HCT116 (cell line): ENCODE results near the gene MIDN. TPM values are rescaled to one million over a fixed set of nuclear protein-coding genes. Genes with fewer than 3 reads are reported as not detected.
A peak's percentile ranks its signal among the peaks of the same experiment; 100 is the strongest.

Experiments used
- ATAC-seq: fragments of 200-7000 bp; cut with Tn5 transposase; 2 replicates; pipeline ENCODE4 v1.9.1; 2020; ENCODE audit warnings: mild to moderate bottlenecking, moderate library complexity
- BruUV-seq: library from RNA; stranded (reverse); fragments of 400-500 nt; replicated peaks from 2 replicates; lab custom pipeline; 2021; lab: Mats Ljungman, UMichigan
- CTCF ChIA-PET: fragments of 300-600 bp; sonication (Branson Sonifier 250); formaldehyde crosslinking; loops from one replicate; lab custom pipeline; 2021; ENCODE audit warnings: antibody characterized with exemption; lab: Charles Lee
- POLR2A ChIA-PET: fragments of 300-600, 350-600 bp; sonication (Branson Sonifier 250); formaldehyde crosslinking; loops from one replicate; lab custom pipeline; 2021; ENCODE audit warnings: antibody characterized with exemption; lab: Charles Lee
- RAD21 ChIA-PET, 2 experiments: fragments of 300-600 bp; sonication (Branson Sonifier 250); formaldehyde crosslinking; loops; one replicate each; lab custom pipeline; 2023; ENCODE audit warnings: low total read pairs in 2 of 2; ENCODE audit not compliant: uncharacterized antibody in 2 of 2, unreplicated experiment in 2 of 2, low non-redundant PET in 1 of 2; lab: Charles Lee
- DNase-seq: peaks from one replicate; pipeline ENCODE4 v3.0.0-alpha.2; 2010; ENCODE audit warnings: low read depth, low spot score
- H2AFZ ChIP-seq: fragments of 200-600 bp; shearing (Covaris generic), sonication (generic); 2 replicates; pipeline ENCODE4 v1.6.1; 2017; ENCODE audit warnings: low read depth, mixed run types, mixed read lengths, antibody characterized with exemption, low read length; ENCODE audit not compliant: poor library complexity, severe bottlenecking
- H3K27ac ChIP-seq: 2 replicates; pipeline ENCODE4 v1.5.1; 2012; ENCODE audit warnings: low read depth, low read length
- H3K27me3 ChIP-seq: fragments of 200-600 bp; sonication (generic); 2 replicates; pipeline ENCODE4 v1.6.1; 2016; ENCODE audit warnings: mixed run types, low read length, mixed read lengths; ENCODE audit not compliant: insufficient read depth
- H3K36me3 ChIP-seq, 2 experiments: fragments of 200-500 bp in 1 of 2; fragments of 200-600 bp in 1 of 2; sonication (Bioruptor generic) in 1 of 2; sonication (generic) in 1 of 2; 2 replicates each; pipeline versions ENCODE4 v1.5.1 to v1.6.1; 2014 to 2016; ENCODE audit warnings: low read length in 2 of 2, inconsistent platforms in 1 of 2, mixed read lengths in 1 of 2, mixed run types in 1 of 2; ENCODE audit not compliant: insufficient read depth in 2 of 2, control insufficient read depth in 1 of 2
- H3K4me1 ChIP-seq, 2 experiments: fragments of 200-600 bp in 1 of 2; sonication (generic) in 1 of 2; 2 replicates each; pipeline versions ENCODE4 v1.5.1 to v1.6.1; 2012 to 2017; ENCODE audit warnings: low read length in 2 of 2, inconsistent platforms in 1 of 2, mild to moderate bottlenecking in 1 of 2, mixed read lengths in 1 of 2, mixed run types in 1 of 2, moderate library complexity in 1 of 2; ENCODE audit not compliant: insufficient read depth in 2 of 2, control insufficient read depth in 1 of 2
- H3K4me2 ChIP-seq: fragments of 200-600 bp; sonication (generic); 2 replicates; pipeline ENCODE4 v1.6.1; 2017; ENCODE audit warnings: mixed run types, low read length, mixed read lengths
- H3K4me3 ChIP-seq, 2 experiments: fragments of 200-600 bp in 1 of 2; sonication (generic) in 1 of 2; replicated peaks in 1 of 2; 2 replicates each; pipeline ENCODE4 v1.5.1; 2011 to 2016; ENCODE audit warnings: low read length in 2 of 2, control low read depth in 1 of 2, low read depth in 1 of 2, mild to moderate bottlenecking in 1 of 2, mixed read lengths in 1 of 2, mixed run types in 1 of 2
- H3K79me2 ChIP-seq: fragments of 200-600 bp; sonication (generic); 2 replicates; pipeline ENCODE4 v1.6.1; 2017; ENCODE audit warnings: mild to moderate bottlenecking, mixed run types, low read length, moderate library complexity, mixed read lengths; ENCODE audit not compliant: insufficient read depth
- H3K9ac ChIP-seq: fragments of 200-600 bp; sonication (generic); 2 replicates; pipeline ENCODE4 v1.6.1; 2016; ENCODE audit warnings: low read length, mixed read lengths
- H3K9me2 ChIP-seq: fragments of 200-600 bp; sonication (generic), shearing (Covaris generic); 2 replicates; pipeline ENCODE4 v1.6.1; 2017; ENCODE audit warnings: mixed run types, mild to moderate bottlenecking, moderate library complexity; ENCODE audit not compliant: insufficient read depth
- H3K9me3 ChIP-seq, 2 experiments: fragments of 200-500 bp in 1 of 2; fragments of 200-600 bp in 1 of 2; sonication (Bioruptor generic) in 1 of 2; sonication (generic) in 1 of 2; 2 replicates each; pipeline ENCODE4 v1.6.1; 2014 to 2017; ENCODE audit warnings: low read length in 2 of 2, mixed read lengths in 2 of 2, inconsistent platforms in 1 of 2, low read depth in 1 of 2, mild to moderate bottlenecking in 1 of 2, mixed run types in 1 of 2, moderate library complexity in 1 of 2; ENCODE audit not compliant: control insufficient read depth in 1 of 2, insufficient read depth in 1 of 2
- H4K20me1 ChIP-seq: fragments of 200-600 bp; sonication (generic), shearing (Covaris generic); 2 replicates; pipeline ENCODE4 v1.6.1; 2017; ENCODE audit warnings: mixed run types, mild to moderate bottlenecking, moderate library complexity; ENCODE audit not compliant: insufficient read depth
- FOSL1 ChIP-seq: IDR thresholded peaks from 2 replicates; pipeline ENCODE4 v1.6.1; 2012; ENCODE audit warnings: low read depth
- POLR2AphosphoS5 ChIP-seq: IDR thresholded peaks from 2 replicates; pipeline ENCODE4 v1.6.1; 2011; ENCODE audit warnings: mild to moderate bottlenecking, low read depth, low read length, moderate library complexity
- REST ChIP-seq: IDR thresholded peaks from 2 replicates; pipeline ENCODE4 v1.6.1; 2012; ENCODE audit warnings: low read depth
- SP1 ChIP-seq: IDR thresholded peaks from 2 replicates; pipeline ENCODE4 v1.6.1; 2012; ENCODE audit warnings: low read depth
- SRF ChIP-seq: IDR thresholded peaks from 2 replicates; pipeline ENCODE4 v1.6.1; 2012; ENCODE audit warnings: low read depth
- TCF7L2 ChIP-seq: IDR thresholded peaks from 2 replicates; pipeline ENCODE4 v1.7.0; 2011; ENCODE audit warnings: borderline replicate concordance, inconsistent platforms; ENCODE audit not compliant: insufficient read depth, insufficient read length; ENCODE audit errors: extremely low read depth
- YY1 ChIP-seq: IDR thresholded peaks from 2 replicates; pipeline ENCODE4 v1.6.1; 2011; ENCODE audit warnings: low read length, low read depth, moderate library complexity, mild to moderate bottlenecking; ENCODE audit not compliant: insufficient replicate concordance; ENCODE audit errors: extremely low read depth
- ZFX ChIP-seq: fragments of 450-650 bp; IDR thresholded peaks from 2 replicates; pipeline ENCODE4 v1.6.1; 2017
- ZNF274 ChIP-seq: fragments of 200-500 bp; sonication (Bioruptor generic); IDR thresholded peaks from 2 replicates; pipeline ENCODE4 v1.6.1; 2014; ENCODE audit warnings: mild to moderate bottlenecking, low read depth, low read length, inconsistent platforms
- intact Hi-C: fragments of 100-400 bp; cut with micrococcal nuclease; formaldehyde crosslinking; loops from 2 replicates; pipeline ENCODE4 v1.10.0; 2022
- total RNA-seq: library from RNA; stranded (reverse); gene quantifications from one replicate; pipeline ENCODE4 v1.2.1, GENCODE V29; 2021; ENCODE audit not compliant: unreplicated experiment

MIDN gene
- total RNA-seq, 1 experiment from 2014 or later: 146 TPM

- Histone ChIP-seq H3K4me2 (peak overlapping the region; percentile 99), H3K4me1 (peaks cover 40 to 74% of the 10 kb centered on the region in 2 experiments), H3K9me3 (no peaks in the 10 kb centered on the region), H4K20me1 (peaks cover 3% of the 10 kb centered on the region; the same call in 1 of the 2 replicates), H3K9me2 (no peaks in the 10 kb centered on the region), H3K27me3 (no peaks in the 10 kb centered on the region), H3K27ac (peak overlapping the region; percentile 99), H3K36me3 (peaks cover 17 to 30% of the 10 kb centered on the region in 2 experiments), H3K9ac (peak overlapping the region; percentile 91), H3K4me3 (peak overlapping the region; percentile 68 to 74), H3K79me2 (peaks cover 59% of the 10 kb centered on the region), H2AFZ (no peak overlapping the region)
- TF ChIP-seq FOSL1: no peak
- peak; percentile 43 for TF ChIP-seq TCF7L2
- no peak for TF ChIP-seq SRF
- no peak for TF ChIP-seq ZNF274
- TF ChIP-seq YY1: no peak
- CTCF ChIA-PET: no interaction called here
- RAD21 ChIA-PET: no interaction called here
- DNase-seq: no peak
- intact Hi-C loops: loop anchor here (1.0 to 10.0 kb wide), 3 partner anchors 16 to 455 kb away; partner anchors contain the start of genes CNN2, PTBP1, RNU6-2 and TMEM259
- no peak for ATAC-seq
- POLR2A ChIA-PET: no interaction called here
- BruUV-seq: no TSS peak
Measured at GRCh38 chr19:1249990-1250436, 1.6 kb downstream of the MIDN start.

DNA sequence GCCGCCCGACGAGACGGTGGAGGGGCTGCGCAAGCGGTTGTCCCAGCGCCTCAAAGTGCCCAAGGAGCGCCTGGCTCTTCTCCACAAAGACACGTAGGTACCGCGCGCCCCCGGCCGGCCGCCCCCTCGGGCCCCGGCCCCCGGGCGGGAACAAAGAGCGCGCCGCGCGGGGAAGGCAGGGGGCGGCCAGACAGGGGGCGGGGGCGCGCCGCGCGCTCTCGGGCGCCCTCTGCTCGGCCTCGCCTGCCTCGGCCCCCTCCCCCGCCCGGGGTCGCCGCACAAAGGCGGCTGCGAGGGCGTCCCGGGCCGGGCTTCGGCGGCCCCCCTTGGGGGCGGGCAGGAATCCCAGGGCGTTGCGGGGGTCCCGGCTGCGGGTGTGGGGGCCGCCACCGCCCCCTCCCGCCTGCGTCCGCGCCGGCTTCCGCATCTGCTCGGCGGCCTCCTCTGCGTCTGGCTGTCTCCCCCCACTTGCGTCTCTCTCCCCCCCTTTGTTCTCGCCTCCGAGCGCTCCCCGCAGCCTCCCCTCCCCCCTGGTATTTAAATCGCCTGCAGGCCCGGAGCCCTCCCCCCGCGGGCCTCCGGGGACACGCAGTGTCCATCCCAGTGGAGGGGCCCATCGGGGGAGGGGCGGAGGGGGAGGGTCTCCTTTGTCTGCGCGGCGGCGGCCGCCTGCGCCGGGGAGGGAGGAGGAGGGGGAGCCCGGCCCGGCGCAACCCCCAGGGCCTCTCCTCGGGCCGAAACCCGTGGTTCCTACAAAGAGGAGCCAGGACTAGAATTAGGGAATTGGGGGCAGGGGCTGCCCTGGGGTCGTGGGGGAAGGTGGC, 2.3 kb downstream of the MIDN start:
- ChIA-PET CTCF (no interaction called here), RAD21 (no interaction called here), POLR2A (interaction anchor here (3.1 to 3.5 kb wide), 2 partner anchors 16 to 19 kb away, joined by 29 to 40 read pairs; partner anchors contain the start of gene CIRBP)
- peak overlapping the region; percentile 99 for H3K27ac ChIP-seq
- peaks cover 3% of the 10 kb centered on the region; the same call in 1 of the 2 replicates for H4K20me1 ChIP-seq
- H3K27me3 ChIP-seq: no peaks in the 10 kb centered on the region
- peaks cover 33 to 74% of the 10 kb centered on the region in 2 experiments for H3K4me1 ChIP-seq
- H3K4me3 ChIP-seq: peak overlapping the region; percentile 68 to 74
- BruUV-seq: no TSS peak
- ATAC-seq (no peak), DNase-seq (no peak)
- H2AFZ ChIP-seq: no peak overlapping the region
- no peak for TF ChIP-seq SP1
- TF ChIP-seq ZFX: peak; percentile 40; the same call in 1 of the 2 replicates
- TF ChIP-seq POLR2AphosphoS5: peak; percentile 35; the same call in 1 of the 2 replicates
- TF ChIP-seq REST: no peak
- peaks cover 23 to 36% of the 10 kb centered on the region in 2 experiments for H3K36me3 ChIP-seq
- peaks cover 59% of the 10 kb centered on the region for H3K79me2 ChIP-seq
- H3K9ac ChIP-seq: peak overlapping the region; percentile 91
- H3K4me2 ChIP-seq: peak overlapping the region; percentile 99
- H3K9me2 ChIP-seq: no peaks in the 10 kb centered on the region
- no peaks in the 10 kb centered on the region for H3K9me3 ChIP-seq
- intact Hi-C loops: no loop called here
